H1 (cell line): ENCODE results near the gene IL24. TPM values are rescaled to one million over a fixed set of nuclear protein-coding genes. Genes with fewer than 3 reads are reported as not detected.

Source experiments
- CTCF ChIA-PET: fragments of 300-600 bp; sonication (Branson Sonifier 250); formaldehyde crosslinking; loops from one replicate; lab custom pipeline; 2021; ENCODE audit not compliant: partially characterized antibody; lab: Charles Lee
- POLR2A ChIA-PET: fragments of 300-600 bp; sonication (Branson Sonifier 250); formaldehyde crosslinking; loops from one replicate; lab custom pipeline; 2021; ENCODE audit warnings: inconsistent platforms; ENCODE audit not compliant: partially characterized antibody; lab: Charles Lee
- DNase-seq, 2 experiments: peaks; one replicate each; pipeline versions ENCODE4 v3.0.0 to v3.0.0-alpha.2; 2010 to 2022; ENCODE audit warnings: low spot score in 2 of 2, low read depth in 1 of 2, mixed read lengths in 1 of 2
- FAIRE-seq: peaks from 2 replicates; lab custom pipeline; 2011; peaks lifted over from hg19 to GRCh38; lab: Jason Lieb, UNC
- H2AFZ ChIP-seq: 2 replicates; pipeline ENCODE4 v1.8.1; 2012; ENCODE audit warnings: low read length, inconsistent platforms
- H2AK5ac ChIP-seq: 2 replicates; pipeline ENCODE4 v1.6.1; 2013; ENCODE audit warnings: low read depth, low read length
- H2BK120ac ChIP-seq: replicated peaks from 2 replicates; pipeline ENCODE3; 2013; ENCODE audit warnings: low read depth, low read length, inconsistent platforms
- H2BK12ac ChIP-seq: 2 replicates; pipeline ENCODE4 v1.6.1; 2013; ENCODE audit warnings: low read depth, low read length
- H2BK15ac ChIP-seq: 2 replicates; pipeline ENCODE4 v1.6.1; 2013; ENCODE audit warnings: low read length
- H2BK20ac ChIP-seq: 2 replicates; pipeline ENCODE4 v1.6.1; 2013; ENCODE audit warnings: low read length
- H2BK5ac ChIP-seq: 2 replicates; pipeline ENCODE4 v1.6.1; 2013; ENCODE audit warnings: low read depth, low read length
- H3K14ac ChIP-seq: 2 replicates; pipeline ENCODE4 v1.6.1; 2013; ENCODE audit warnings: inconsistent platforms; ENCODE audit not compliant: insufficient read length
- H3K18ac ChIP-seq: 2 replicates; pipeline ENCODE4 v1.6.1; 2013; ENCODE audit warnings: low read length; ENCODE audit errors: extremely low read depth
- H3K23ac ChIP-seq: 2 replicates; pipeline ENCODE4 v1.6.1; 2013; ENCODE audit warnings: inconsistent platforms; ENCODE audit not compliant: insufficient read length
- H3K23me2 ChIP-seq: 2 replicates; pipeline ENCODE4 v1.6.1; 2013; ENCODE audit warnings: low read depth, low read length
- H3K27ac ChIP-seq: 2 replicates; pipeline ENCODE4 v1.6.1; 2011; ENCODE audit warnings: low read depth, low read length, inconsistent platforms
- H3K27me3 ChIP-seq, 4 experiments: replicated peaks in 1 of 4; 1 replicate in 1 of 4; 2 replicates in 3 of 4; pipeline versions ENCODE4 v1.6.1 to v1.8.1; 2011 to 2013; ENCODE audit warnings: low read length in 3 of 4, mild to moderate bottlenecking in 3 of 4, inconsistent platforms in 2 of 4, mixed read lengths in 2 of 4, moderate library complexity in 1 of 4; ENCODE audit not compliant: control insufficient read depth in 3 of 4, insufficient read depth in 3 of 4; ENCODE audit errors: extremely low read depth in 1 of 4
- H3K36me3 ChIP-seq, 4 experiments: 2 replicates each; pipeline versions ENCODE4 v1.6.1 to v1.8.1; 2011 to 2013; ENCODE audit warnings: mild to moderate bottlenecking in 4 of 4, low read length in 3 of 4, moderate library complexity in 2 of 4, control low read depth in 1 of 4, inconsistent platforms in 1 of 4; ENCODE audit not compliant: insufficient read depth in 4 of 4, control insufficient read depth in 2 of 4
- H3K4ac ChIP-seq: replicated peaks from 2 replicates; pipeline ENCODE3; 2013; ENCODE audit warnings: low read length, low read depth, mixed read lengths, inconsistent platforms; ENCODE audit not compliant: insufficient read length
- H3K4me1 ChIP-seq, 4 experiments: replicated peaks in 1 of 4; 1 replicate in 1 of 4; 2 replicates in 3 of 4; pipeline versions ENCODE4 v1.6.1 to v1.8.1; 2011 to 2013; ENCODE audit warnings: low read length in 3 of 4, inconsistent platforms in 2 of 4, mixed read lengths in 1 of 4; ENCODE audit not compliant: insufficient read depth in 4 of 4, control insufficient read depth in 3 of 4
- H3K4me2 ChIP-seq, 2 experiments: 2 replicates each; pipeline versions ENCODE4 v1.6.1 to v1.8.1; 2011 to 2013; ENCODE audit warnings: low read depth in 2 of 2, low read length in 2 of 2, control low read depth in 1 of 2, inconsistent platforms in 1 of 2, mild to moderate bottlenecking in 1 of 2; ENCODE audit not compliant: insufficient read depth in 1 of 2
- H3K4me3 ChIP-seq, 4 experiments: fragments of 200-600, 300-600 bp in 1 of 4; sonication (generic), shearing (Covaris generic), sonication (Bioruptor Twin) in 1 of 4; 2 replicates each; pipeline versions ENCODE4 v1.5.1 to v1.8.1; 2011 to 2016; ENCODE audit warnings: low read length in 4 of 4, low read depth in 3 of 4, control low read depth in 2 of 4, inconsistent platforms in 2 of 4, mild to moderate bottlenecking in 2 of 4, mixed read lengths in 1 of 4, moderate library complexity in 1 of 4; ENCODE audit not compliant: insufficient read depth in 2 of 4; ENCODE audit errors: extremely low read depth in 1 of 4
- H3K56ac ChIP-seq: replicated peaks from 2 replicates; pipeline ENCODE3; 2013; ENCODE audit warnings: low read depth, mild to moderate bottlenecking, mixed read lengths, low read length, inconsistent platforms; ENCODE audit not compliant: insufficient read length
- H3K79me1 ChIP-seq: 2 replicates; pipeline ENCODE4 v1.6.1; 2013; ENCODE audit warnings: low read depth, low read length, control low read depth
- H3K79me2 ChIP-seq, 2 experiments: 2 replicates each; pipeline versions ENCODE4 v1.6.1 to v1.8.1; 2012 to 2013; ENCODE audit warnings: low read length in 2 of 2, mild to moderate bottlenecking in 2 of 2, inconsistent platforms in 1 of 2; ENCODE audit not compliant: insufficient read depth in 2 of 2, control insufficient read depth in 1 of 2
- H3K9ac ChIP-seq, 4 experiments: replicated peaks in 1 of 4; 1 replicate in 1 of 4; 2 replicates in 3 of 4; pipeline versions ENCODE4 v1.6.1 to v1.8.1; 2011 to 2013; ENCODE audit warnings: low read depth in 3 of 4, low read length in 3 of 4, control low read depth in 2 of 4, mild to moderate bottlenecking in 2 of 4, moderate library complexity in 2 of 4, inconsistent platforms in 1 of 4; ENCODE audit errors: extremely low read depth in 1 of 4
- H3K9me3 ChIP-seq, 2 experiments: 2 replicates each; pipeline versions ENCODE4 v1.6.1 to v1.8.1; 2012 to 2013; ENCODE audit warnings: mild to moderate bottlenecking in 2 of 2, moderate library complexity in 2 of 2, control low read depth in 1 of 2, inconsistent platforms in 1 of 2, low read depth in 1 of 2, low read length in 1 of 2, mixed read lengths in 1 of 2; ENCODE audit not compliant: insufficient read depth in 2 of 2
- H4K20me1 ChIP-seq, 2 experiments: replicated peaks in 1 of 2; 2 replicates each; pipeline versions ENCODE3 to v1.8.1; 2011 to 2013; ENCODE audit warnings: inconsistent platforms in 2 of 2, low read length in 2 of 2, mild to moderate bottlenecking in 1 of 2; ENCODE audit not compliant: insufficient read depth in 2 of 2, control insufficient read depth in 1 of 2
- H4K5ac ChIP-seq: 2 replicates; pipeline ENCODE4 v1.6.1; 2013; ENCODE audit warnings: low read length, low read depth, mixed read lengths, inconsistent platforms; ENCODE audit not compliant: insufficient read length
- H4K8ac ChIP-seq: 2 replicates; pipeline ENCODE4 v1.8.0; 2013; ENCODE audit warnings: mild to moderate bottlenecking, moderate library complexity, low read length, inconsistent platforms; ENCODE audit not compliant: insufficient read depth; ENCODE audit errors: extremely low read depth
- H4K91ac ChIP-seq: replicated peaks from 2 replicates; pipeline ENCODE3; 2013; ENCODE audit warnings: low read length, mixed read lengths, inconsistent platforms; ENCODE audit not compliant: insufficient read length
- CTBP2 ChIP-seq: IDR thresholded peaks from 2 replicates; pipeline ENCODE4 v1.7.0; 2011; ENCODE audit warnings: borderline replicate concordance, mild to moderate bottlenecking, moderate library complexity, mixed read lengths, low read length; ENCODE audit not compliant: insufficient read depth, insufficient read length
- E2F6 ChIP-seq: IDR thresholded peaks from 2 replicates; pipeline ENCODE4 v1.6.1; 2012; ENCODE audit warnings: inconsistent platforms
- EZH2 ChIP-seq: fragments of 200-600 bp; sonication (generic); IDR thresholded peaks from 2 replicates; pipeline ENCODE4 v1.7.1; 2012; ENCODE audit warnings: low read depth, mild to moderate bottlenecking, moderate library complexity, low read length, inconsistent platforms; ENCODE audit not compliant: severe bottlenecking
- FOSL1 ChIP-seq: IDR thresholded peaks from 2 replicates; pipeline ENCODE4 v1.6.1; 2011; ENCODE audit warnings: mild to moderate bottlenecking, low read depth, low read length, moderate library complexity; ENCODE audit not compliant: insufficient read depth
- KDM5A ChIP-seq: fragments of 200-600 bp; IDR thresholded peaks from 2 replicates; pipeline ENCODE4 v1.7.1; 2012; ENCODE audit warnings: mild to moderate bottlenecking, low read length, inconsistent platforms, mixed read lengths
- NANOG ChIP-seq: IDR thresholded peaks from 2 replicates; pipeline ENCODE4 v1.6.1; 2011; ENCODE audit warnings: low read length, low read depth, mild to moderate bottlenecking, inconsistent platforms; ENCODE audit not compliant: insufficient read depth, poor library complexity, severe bottlenecking
- TCF12 ChIP-seq: IDR thresholded peaks from 2 replicates; pipeline ENCODE4 v1.6.1; 2011; ENCODE audit warnings: low read depth, mild to moderate bottlenecking, low read length
- WGBS, 2 experiments: shearing (Covaris generic) in 1 of 2; methylation state at CpG; one replicate each; pipeline versions ENCODE4 v1.1.6 to v1.1.7; 2013 to 2015; ENCODE audit warnings: low lambda C conversion rate in 2 of 2, mixed read lengths in 2 of 2, inconsistent platforms in 1 of 2, low coverage in 1 of 2, missing lambda C conversion rate in 1 of 2; ENCODE audit not compliant: insufficient replicate concordance in 2 of 2, insufficient coverage in 1 of 2, insufficient read length in 1 of 2; ENCODE audit errors: extremely low coverage in 1 of 2, missing lambda C conversion rate in 1 of 2; 5-methylcytosine and 5-hydroxymethylcytosine counted together
- polyA plus RNA-seq, 7 experiments: library from polyadenylated mRNA; depleted of rRNA in 3 of 7; stranded (reverse) in 5 of 7; unstranded in 2 of 7; fragments of >200 nt in 5 of 7; fragments of 200-250 nt in 2 of 7; gene quantifications; 1 replicate in 5 of 7; 2 replicates in 1 of 7; 4 replicates in 1 of 7; pipeline versions ENCODE4 v1.2.1 to v1.2.3, GENCODE V29; 2011 to 2013; ENCODE audit warnings: missing spikeins in 2 of 7, mixed read lengths in 2 of 7
- total RNA-seq: library from RNA; stranded (reverse); fragmentation: NEBNext Ultra II Directional; extraction: Animal tissue kit (Norgen Biotek cat#: 25700); gene quantifications from 2 replicates; pipeline ENCODE4 v1.2.1, GENCODE V29; 2021
- TF ChIP-seq, protein P1 (sequence below): IDR thresholded peaks from 2 replicates; pipeline ENCODE4 v1.6.1; 2011; ENCODE audit warnings: low read depth, mild to moderate bottlenecking, low read length; ENCODE audit not compliant: insufficient read depth

Gene IL24
- total and polyA plus RNA-seq, 2 of the 8 experiments (the other 6 are each of a cell fraction or from before 2014, with no cell fraction given): not detected

- Histone ChIP-seq H3K27ac (no peak overlapping the region), H3K9me3 (no peaks in the 10 kb centered on the region), H3K4me3 (no peak overlapping the region), H3K79me2 (no peaks in the 10 kb centered on the region), H4K91ac (no peak overlapping the region), H3K27me3 (no peaks in the 10 kb centered on the region), H2BK12ac (no peak overlapping the region), H2AK5ac (no peak overlapping the region), H4K8ac (no peak overlapping the region), H3K4ac (no peak overlapping the region), H3K36me3 (no peaks in the 10 kb centered on the region), H3K4me1 (no peaks in the 10 kb centered on the region; a peak in 1 of 7 replicates), H3K23me2 (no peaks in the 10 kb centered on the region), H3K56ac (no peak overlapping the region), H3K18ac (no peak overlapping the region), H3K23ac (no peak overlapping the region), H2BK120ac (no peak overlapping the region), H3K79me1 (no peaks in the 10 kb centered on the region), H3K9ac (no peak overlapping the region), H2AFZ (no peak overlapping the region), H3K4me2 (no peak overlapping the region), H2BK5ac (no peak overlapping the region), H3K14ac (no peak overlapping the region), H2BK15ac (no peak overlapping the region), H2BK20ac (no peak overlapping the region), H4K20me1 (no peaks in the 10 kb centered on the region), H4K5ac (no peak overlapping the region)
- TF ChIP-seq KDM5A: no peak
- TF ChIP-seq, protein P1, sequence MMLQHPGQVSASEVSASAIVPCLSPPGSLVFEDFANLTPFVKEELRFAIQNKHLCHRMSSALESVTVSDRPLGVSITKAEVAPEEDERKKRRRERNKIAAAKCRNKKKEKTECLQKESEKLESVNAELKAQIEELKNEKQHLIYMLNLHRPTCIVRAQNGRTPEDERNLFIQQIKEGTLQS: no peak
- no peak for TF ChIP-seq TCF12
- TF ChIP-seq FOSL1: no peak
- no peak for TF ChIP-seq E2F6
- no peak for TF ChIP-seq EZH2
- no peak for TF ChIP-seq NANOG
- no peak for TF ChIP-seq CTBP2
- no peak for DNase-seq
- 97% methylated on average over 3 of the region's 3 CpGs; no CpG with 5 or more reads in 1 of the 2 experiments for WGBS, 2 experiments
- POLR2A ChIA-PET: no interaction called here
- CTCF ChIA-PET: interaction anchor here (1.0 to 13.6 kb wide), 9 partner anchors 11 to 221 kb away, joined by 3 to 226 read pairs (median 5); no protein-coding TSS in a partner anchor
- FAIRE-seq: no peak
These were observed 50.0 kb downstream of the IL24 start for GRCh38 chr1:206947255-206947654.
